Pancreas (tissue), 10 donors: ENCODE data around the gene CHRNA4. TPM values are rescaled to one million over a fixed set of nuclear protein-coding genes. Genes with fewer than 3 reads are reported as not detected.

Experiments
- ATAC-seq, 4 donors: fragments of 200-7000 bp; cut with Tn5 transposase; one replicate each; pipeline versions ENCODE4 v1.8.0 to v1.9.1; 2020; ENCODE audit warnings: mild to moderate bottlenecking in 4 of 4, moderate library complexity in 4 of 4
- DNase-seq, 6 donors: peaks; one replicate each; pipeline ENCODE4 v3.0.0-alpha.2; 2020
- FAIRE-seq: peaks from 2 replicates; lab custom pipeline; 2012; peaks lifted over from hg19 to GRCh38; lab: Jason Lieb, UNC
- H3K27ac ChIP-seq, 4 donors: fragments of 200-600 bp; sonication (generic); 1 replicate in 3 of 4; 2 replicates in 1 of 4; pipeline versions ENCODE4 v1.5.0 to v1.8.0; 2020
- H3K27me3 ChIP-seq, 4 donors: fragments of 200-600 bp; one replicate each; pipeline ENCODE4 v1.8.0; 2021
- H3K36me3 ChIP-seq, 3 donors: fragments of 200-600 bp; sonication (generic) in 1 of 3; one replicate each; pipeline versions ENCODE4 v1.5.0 to v1.8.0; 2020 to 2021
- H3K4me1 ChIP-seq, 3 donors: fragments of 200-600 bp; one replicate each; pipeline ENCODE4 v1.8.0; 2021
- H3K4me3 ChIP-seq, 4 donors: fragments of 200-600 bp; sonication (generic) in 2 of 4; one replicate each; pipeline versions ENCODE4 v1.5.0 to v1.8.0; 2020 to 2021
- H3K9me3 ChIP-seq, 4 donors: fragments of 200-600 bp; one replicate each; pipeline ENCODE4 v1.8.0; 2021
- CTCF ChIP-seq, 4 donors: fragments of 200-600 bp; sonication (generic) in 3 of 4; IDR thresholded peaks; one replicate each; pipeline versions ENCODE4 v1.5.0 to v1.8.0; 2021; ENCODE audit warnings: antibody characterized with exemption in 4 of 4
- WGBS, 2 donors: extraction: QIAGEN DNeasy Blood & Tissue Kit; methylation state at CpG; one replicate each; pipeline ENCODE4 v1.1.7; 2013; 5-methylcytosine and 5-hydroxymethylcytosine counted together
- intact Hi-C, 3 donors: fragments of 100-400 bp; cut with DNase I; formaldehyde crosslinking; loops; one replicate each; pipeline versions ENCODE4 v1.11.1 to v1.14.2; 2022
- polyA plus RNA-seq, 2 donors: library from polyadenylated mRNA; stranded (reverse); fragments of 200-250 nt; gene quantifications; one replicate each; pipeline ENCODE4 v1.2.3, GENCODE V29; 2013
- total RNA-seq, 6 donors: library from RNA; stranded (reverse); fragmentation: NEBNext Ultra II Directional in 4 of 6; extraction: Animal tissue kit (Norgen Biotek cat#: 25700) in 4 of 6; gene quantifications; one replicate each; pipeline versions ENCODE4 v1.2.1 to v1.2.4, GENCODE V29; 2021 to 2023
- donor health status: healthy with polysubstance abuse.
- donor health status: DM: no; HTN: no; CAD: no; lungs with moderate emphysema.
- donor health status: DM: no; HTN: no; CAD: no.
- donor health status: control.
- donor health status: control.
- donor health status: Bipolar disorder and iron deficiency.
- donor health status: DM: yes; HTN: yes; CAD: no.
- donor health status: DM: no; HTN: no; CAD: no.
- donor health status: DM: no; HTN: no; CAD: no.
- donor health status: DM: yes; HTN: yes; CAD: no.

CHRNA4 gene
- total RNA-seq (under 1 TPM in 1 of 6 donors, not detected in 5; 0.47 TPM), polyA plus RNA-seq (under 1 TPM in 1 of 2 donors, not detected in 1; 0.02 TPM)

- no peaks in the 10 kb centered on the region for H3K36me3 ChIP-seq
- WGBS, 2 donors, result 1 to 2% methylated on average over 34 to 79 of the region's 79 CpGs
- H3K27ac ChIP-seq, result no peak within 1 kb of the TSS
- no peak within 1 kb of the TSS for H3K4me3 ChIP-seq
- ATAC-seq, result no peak
- no peaks in the 10 kb centered on the region for H3K4me1 ChIP-seq
- TF ChIP-seq CTCF (IDR thresholded peaks at IDR 0.05), result no peak
- intact Hi-C loops, result no loop called here
- DNase-seq, result peak in 2 of 6 donors; percentile 23 to 68
- peaks cover 0 to 15% (median 4%) of the 10 kb centered on the region in 4 donors for H3K27me3 ChIP-seq
- FAIRE-seq, result no peak
- no peaks in the 10 kb centered on the region for H3K9me3 ChIP-seq
Measured at GRCh38 chr20:63360850-63361518, at the start of gene CHRNA4. Gene CHRNA4, minus strand, starts transcription at chr20:63361349. Its CDS starts 184 bp downstream, at chr20:63361165.

GRCh38 chr20:63409834-63410435 is 48.8 kb upstream of the CHRNA4 start:
- H3K4me3 ChIP-seq, result peak overlapping the region in 1 of 4 donors; percentile 24
- H3K4me1 ChIP-seq, result no peaks in the 10 kb centered on the region
- intact Hi-C loops, result no loop called here
- ATAC-seq (peak in 3 of 4 donors; percentile 13 to 45 (median 22)), FAIRE-seq (no peak), DNase-seq (peak in 2 of 6 donors; percentile 25 to 60)
- no peaks in the 10 kb centered on the region for H3K36me3 ChIP-seq
- no peak overlapping the region for H3K27ac ChIP-seq
- H3K9me3 ChIP-seq, result no peaks in the 10 kb centered on the region
- WGBS, 2 donors, result 65 to 76% methylated on average over 19 to 21 of the region's 23 CpGs
- no peaks in the 10 kb centered on the region for H3K27me3 ChIP-seq
- TF ChIP-seq CTCF (IDR thresholded peaks at IDR 0.05), result no peak

- intact Hi-C loops, result no loop called here
- Histone ChIP-seq H3K27me3 (no peaks in the 10 kb centered on the region), H3K36me3 (no peaks in the 10 kb centered on the region), H3K4me3 (no peak overlapping the region), H3K27ac (no peak overlapping the region), H3K4me1 (no peaks in the 10 kb centered on the region), H3K9me3 (no peaks in the 10 kb centered on the region)
- peak in 3 of 6 donors; percentile 41 to 58 (median 56) for DNase-seq
- TF ChIP-seq CTCF (IDR thresholded peaks at IDR 0.05), result no peak
- peak in 3 of 4 donors; percentile 25 to 60 (median 27) for ATAC-seq
- 82 to 94% methylated on average over 18 to 21 of the region's 21 CpGs for WGBS, 2 donors
- no peak for FAIRE-seq
Measured at GRCh38 chr20:63409066-63409833, 48.1 kb upstream of the CHRNA4 start.

GRCh38 chr20:63408684-63409046 is 47.5 kb upstream of the CHRNA4 start:
- WGBS, 2 donors, result 79 to 91% methylated on average over 21 of the region's 21 CpGs
- Histone ChIP-seq H3K27me3 (no peaks in the 10 kb centered on the region), H3K27ac (no peak overlapping the region), H3K4me3 (no peak overlapping the region), H3K4me1 (no peaks in the 10 kb centered on the region), H3K36me3 (no peaks in the 10 kb centered on the region), H3K9me3 (no peaks in the 10 kb centered on the region)
- FAIRE-seq, result no peak
- ATAC-seq, result no peak
- TF ChIP-seq CTCF (IDR thresholded peaks at IDR 0.05), result no peak
- intact Hi-C loops, result no loop called here
- peak in 2 of 6 donors; percentile 28 to 46 for DNase-seq
